Testis (tissue), 3 donors: ENCODE measurements around the gene DOP1B. TPM values are rescaled to one million over a fixed set of nuclear protein-coding genes. Genes with fewer than 3 reads are reported as not detected.
A peak's percentile ranks its signal among the peaks of the same experiment; 100 is the strongest.

Experiments used
- DNase-seq: peaks from one replicate; pipeline ENCODE4 v3.0.0-alpha.2; 2019
- H3K27ac ChIP-seq, 2 donors: fragments of 200-600 bp; sonication (generic); one replicate each; pipeline ENCODE4 v1.5.1; 2019
- H3K27me3 ChIP-seq: fragments of 200-600 bp; sonication (generic); one replicate; pipeline ENCODE4 v1.5.1; 2019
- H3K36me3 ChIP-seq: fragments of 200-600 bp; sonication (generic); one replicate; pipeline ENCODE4 v1.5.1; 2017; ENCODE audit warnings: low read depth; ENCODE audit errors: missing control alignments
- H3K4me1 ChIP-seq: fragments of 200-600 bp; sonication (generic); one replicate; pipeline ENCODE4 v1.5.1; 2019
- H3K4me3 ChIP-seq, 2 donors: fragments of 200-600 bp; sonication (generic); one replicate each; pipeline ENCODE4 v1.5.1; 2017 to 2019
- H3K9me3 ChIP-seq: fragments of 200-600 bp; sonication (generic); one replicate; pipeline ENCODE4 v1.5.1; 2017
- POLR2A ChIP-seq: fragments of 450-650 bp; IDR thresholded peaks from one replicate; pipeline ENCODE4 v1.6.1; 2017; ENCODE audit warnings: antibody characterized with exemption, mild to moderate bottlenecking, moderate library complexity
- WGBS, 2 donors: methylation state at CpG; one replicate each; pipeline ENCODE4 v1.1.5; 2018; 5-methylcytosine and 5-hydroxymethylcytosine counted together
- intact Hi-C: fragments of 100-400 bp; cut with DNase I; formaldehyde crosslinking; loops from one replicate; pipeline ENCODE4 v1.15.1; 2023; ENCODE audit warnings: low total_unique reads
- polyA plus RNA-seq: library from polyadenylated mRNA; stranded (reverse); fragments of 350-450 nt; fragmentation: Illumina TruSeq; extraction: RNeasy Lipid Tissue Mini Kit (QIAGEN cat#74804); gene quantifications from one replicate; pipeline ENCODE4 v1.2.3, GENCODE V29; 2014; ENCODE audit warnings: low read depth, low replicate concordance; ENCODE audit not compliant: insufficient read depth
- total RNA-seq, 2 donors: library from RNA; depleted of rRNA; stranded (reverse); fragments of >200 nt; gene quantifications; one replicate each; pipeline ENCODE4 v1.2.3, GENCODE V29; 2016
- TF ChIP-seq, protein P1 (sequence below), 3 experiments: fragments of 450-650 bp in 2 of 3; fragments of 200-600 bp in 1 of 3; sonication (generic) in 1 of 3; IDR thresholded peaks; one replicate each; pipeline ENCODE4 v1.5.1; 2016 to 2019; ENCODE audit warnings: antibody characterized with exemption in 3 of 3, mild to moderate bottlenecking in 2 of 3, moderate library complexity in 1 of 3

Gene DOP1B
- total and polyA plus RNA-seq, 3 donors from 2014 or later = 9.6 to 24.3 (median 19.1) TPM

DNA sequence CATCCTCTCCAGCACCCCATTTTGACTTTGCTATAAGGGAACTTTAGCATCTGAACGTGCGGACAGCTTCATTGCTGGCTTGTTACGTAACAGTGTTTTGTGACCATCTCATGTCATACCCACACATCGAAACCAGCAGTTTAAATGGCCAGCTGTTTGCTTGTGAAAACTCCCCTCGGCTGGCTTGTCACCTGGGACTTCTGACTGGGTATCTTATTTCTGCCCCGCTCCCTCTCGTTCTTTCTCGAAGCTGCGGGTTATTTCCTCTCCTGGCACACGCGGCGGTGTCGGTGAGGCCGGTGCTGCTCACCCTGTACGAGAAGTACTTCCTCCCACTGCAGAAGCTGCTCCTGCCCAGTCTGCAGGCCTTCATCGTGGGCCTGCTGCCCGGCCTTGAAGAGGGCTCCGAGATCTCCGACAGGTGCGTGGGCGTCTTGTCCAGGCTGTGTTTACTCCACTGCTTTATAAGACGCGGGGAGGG lies 43.5 kb downstream of the DOP1B start:
- H3K36me3 ChIP-seq = no peaks in the 10 kb centered on the region
- peak; percentile 18 for DNase-seq
- WGBS, 2 donors = 73 to 74% methylated on average over 20 to 23 of the region's 23 CpGs
- no peak for TF ChIP-seq POLR2A
- no peaks in the 10 kb centered on the region for H3K4me1 ChIP-seq
- H3K27ac ChIP-seq = no peak overlapping the region
- H3K27me3 ChIP-seq = no peaks in the 10 kb centered on the region
- H3K9me3 ChIP-seq = no peaks in the 10 kb centered on the region
- intact Hi-C loops = no loop called here
- H3K4me3 ChIP-seq = no peak overlapping the region

DNA sequence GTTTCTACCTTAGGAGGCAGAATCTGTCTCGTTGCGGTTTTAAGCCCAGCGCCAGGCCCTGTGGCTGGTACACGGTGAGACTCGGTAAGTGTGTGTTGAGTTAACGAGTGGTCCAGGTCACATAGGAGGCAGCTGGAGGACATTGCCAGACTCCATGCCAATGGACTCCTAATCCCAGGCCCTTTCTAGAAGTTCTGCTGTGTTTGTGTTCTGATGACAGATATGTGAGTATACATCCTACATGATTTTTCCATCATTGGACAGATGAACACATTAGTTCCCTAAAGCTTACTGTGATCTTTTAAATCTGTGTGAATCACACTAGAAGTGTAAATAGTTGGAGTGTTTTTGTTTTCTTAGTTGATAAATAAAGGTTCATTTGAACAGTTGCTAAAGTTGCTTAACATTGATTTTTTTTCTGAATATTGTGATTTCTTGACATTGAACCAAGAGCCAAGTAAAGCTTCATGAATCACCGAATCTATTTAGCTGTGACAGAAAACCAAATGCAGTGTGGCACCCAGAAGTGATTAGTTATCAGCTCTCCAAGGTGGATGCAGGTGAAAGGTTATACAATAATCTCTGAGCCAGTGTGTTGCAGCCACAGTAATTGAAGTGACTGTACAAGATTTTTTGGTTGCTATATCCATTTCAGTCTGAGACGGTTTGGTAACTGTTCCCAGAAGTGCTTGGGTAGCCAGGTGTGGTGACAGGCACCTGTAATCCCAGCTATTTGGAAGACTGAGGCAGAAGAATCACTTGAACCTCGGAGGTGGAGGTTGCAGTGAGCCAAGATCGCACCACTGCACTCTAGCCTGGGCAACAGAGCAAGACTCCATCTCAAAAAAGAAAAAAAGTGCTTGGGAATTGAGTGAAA lies 46.3 kb downstream of the DOP1B start:
- Histone ChIP-seq H3K36me3 (no peaks in the 10 kb centered on the region), H3K9me3 (no peaks in the 10 kb centered on the region), H3K4me3 (no peak overlapping the region), H3K4me1 (no peaks in the 10 kb centered on the region), H3K27ac (no peak overlapping the region), H3K27me3 (no peaks in the 10 kb centered on the region)
- no peak for DNase-seq
- 94 to 96% methylated on average over 10 of the region's 10 CpGs for WGBS, 2 donors
- intact Hi-C loops = no loop called here
- no peak for TF ChIP-seq POLR2A
- TF ChIP-seq, protein P1, sequence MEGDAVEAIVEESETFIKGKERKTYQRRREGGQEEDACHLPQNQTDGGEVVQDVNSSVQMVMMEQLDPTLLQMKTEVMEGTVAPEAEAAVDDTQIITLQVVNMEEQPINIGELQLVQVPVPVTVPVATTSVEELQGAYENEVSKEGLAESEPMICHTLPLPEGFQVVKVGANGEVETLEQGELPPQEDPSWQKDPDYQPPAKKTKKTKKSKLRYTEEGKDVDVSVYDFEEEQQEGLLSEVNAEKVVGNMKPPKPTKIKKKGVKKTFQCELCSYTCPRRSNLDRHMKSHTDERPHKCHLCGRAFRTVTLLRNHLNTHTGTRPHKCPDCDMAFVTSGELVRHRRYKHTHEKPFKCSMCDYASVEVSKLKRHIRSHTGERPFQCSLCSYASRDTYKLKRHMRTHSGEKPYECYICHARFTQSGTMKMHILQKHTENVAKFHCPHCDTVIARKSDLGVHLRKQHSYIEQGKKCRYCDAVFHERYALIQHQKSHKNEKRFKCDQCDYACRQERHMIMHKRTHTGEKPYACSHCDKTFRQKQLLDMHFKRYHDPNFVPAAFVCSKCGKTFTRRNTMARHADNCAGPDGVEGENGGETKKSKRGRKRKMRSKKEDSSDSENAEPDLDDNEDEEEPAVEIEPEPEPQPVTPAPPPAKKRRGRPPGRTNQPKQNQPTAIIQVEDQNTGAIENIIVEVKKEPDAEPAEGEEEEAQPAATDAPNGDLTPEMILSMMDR (IDR thresholded peaks at IDR 0.05) = no peak

DNA sequence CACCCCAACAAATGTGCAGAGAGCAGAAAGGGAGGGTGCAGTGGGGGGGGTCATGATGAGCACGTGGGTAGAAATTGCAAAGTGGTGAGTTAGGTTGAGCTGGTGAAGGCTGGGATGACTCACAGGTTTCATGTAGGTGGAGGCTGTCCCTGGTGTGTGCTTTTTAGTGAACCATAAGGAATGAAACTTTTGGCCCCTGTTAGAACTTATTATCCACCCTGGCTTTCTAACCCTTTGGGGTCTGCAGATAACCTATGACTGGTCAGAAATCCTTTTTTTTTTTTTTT lies 46.9 kb downstream of the DOP1B start:
- intact Hi-C loops = no loop called here
- no peaks in the 10 kb centered on the region for H3K9me3 ChIP-seq
- H3K36me3 ChIP-seq = no peaks in the 10 kb centered on the region
- TF ChIP-seq, protein P1 (IDR thresholded peaks at IDR 0.05) = no peak
- no peak for TF ChIP-seq POLR2A
- H3K27me3 ChIP-seq = no peaks in the 10 kb centered on the region
- no peak overlapping the region for H3K27ac ChIP-seq
- no peak overlapping the region for H3K4me3 ChIP-seq
- 33 to 81% methylated on average over 1 of the region's 1 CpG for WGBS, 2 donors
- no peak for DNase-seq
- H3K4me1 ChIP-seq = no peaks in the 10 kb centered on the region

DNA sequence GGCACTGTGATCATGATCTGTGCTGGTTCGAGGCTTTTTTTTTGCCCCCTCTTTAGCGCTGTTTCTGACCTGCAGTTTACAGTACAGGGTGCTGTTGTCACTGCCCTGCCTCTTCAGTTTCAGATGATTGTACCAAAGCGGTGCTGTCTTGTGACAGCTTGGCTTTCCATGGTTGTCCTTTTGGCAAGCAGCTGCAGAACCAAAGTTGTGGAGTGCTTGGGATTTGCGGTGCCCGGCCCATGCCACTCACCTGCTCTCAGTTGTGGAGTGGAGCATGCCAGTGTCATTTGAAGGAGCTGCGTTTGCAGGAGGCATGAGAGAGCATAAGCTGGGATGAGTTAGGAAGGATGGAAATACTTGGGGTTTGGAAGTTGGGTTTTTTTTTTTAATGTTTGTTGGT lies 48.4 kb downstream of the DOP1B start:
- no peaks in the 10 kb centered on the region for H3K4me1 ChIP-seq
- no peak for TF ChIP-seq POLR2A
- TF ChIP-seq, protein P1 (IDR thresholded peaks at IDR 0.05) = no peak
- intact Hi-C loops = no loop called here
- WGBS, 2 donors = 89 to 97% methylated on average over 6 of the region's 6 CpGs
- H3K27ac ChIP-seq = no peak overlapping the region
- H3K9me3 ChIP-seq = no peaks in the 10 kb centered on the region
- DNase-seq = no peak
- H3K4me3 ChIP-seq = no peak overlapping the region
- H3K36me3 ChIP-seq = no peaks in the 10 kb centered on the region
- H3K27me3 ChIP-seq = no peaks in the 10 kb centered on the region

DNA sequence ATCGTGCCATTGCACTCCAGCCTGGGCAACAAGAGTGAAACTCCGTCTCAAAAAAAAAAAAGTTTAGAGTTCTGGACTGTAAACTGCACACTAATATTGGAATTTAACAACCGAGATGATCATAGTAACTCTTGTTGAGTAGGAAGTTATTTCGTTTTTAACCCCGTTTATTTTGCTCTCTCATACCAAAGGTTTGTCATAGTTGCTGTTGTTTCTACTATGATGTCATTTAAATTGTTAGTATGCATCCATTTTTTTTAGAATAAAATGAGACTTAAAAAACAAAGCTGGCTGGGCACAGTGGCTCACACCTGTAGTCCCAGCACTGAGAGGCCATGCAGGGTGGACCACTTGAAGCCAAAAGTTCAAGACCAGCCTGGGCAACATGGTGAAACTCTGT lies 49.3 kb downstream of the DOP1B start:
- intact Hi-C loops = no loop called here
- no peak for DNase-seq
- WGBS, 2 donors = 89 to 94% methylated on average over 5 of the region's 5 CpGs
- H3K9me3 ChIP-seq = no peaks in the 10 kb centered on the region
- H3K27ac ChIP-seq = no peak overlapping the region
- H3K36me3 ChIP-seq = no peaks in the 10 kb centered on the region
- TF ChIP-seq POLR2A = no peak
- TF ChIP-seq, protein P1 (IDR thresholded peaks at IDR 0.05) = no peak
- H3K27me3 ChIP-seq = no peaks in the 10 kb centered on the region
- H3K4me3 ChIP-seq = no peak overlapping the region
- no peaks in the 10 kb centered on the region for H3K4me1 ChIP-seq

Other genes with a start within 250 kb of the DOP1B start
- gene SETD4, start 96.3 kb upstream of the DOP1B start, total RNA-seq = 10 to 100 TPM; 52.3 to 62.7 TPM
- gene SETD4, start 96.3 kb upstream of the DOP1B start, polyA plus RNA-seq = 52.3 TPM
- gene CBR1, start 86.8 kb upstream of the DOP1B start, total RNA-seq = 100 to 1,000 TPM in 1 of 2 donors, 10 to 100 TPM in 1; 78.9 to 137 TPM
- 44.1 TPM for gene CBR1, start 86.8 kb upstream of the DOP1B start, polyA plus RNA-seq
- gene CBR3, start 21.7 kb upstream of the DOP1B start, total RNA-seq = 10 to 100 TPM in 1 of 2 donors, 1 to 10 TPM in 1; 2.8 to 10.7 TPM
- 6.9 TPM for gene CBR3, start 21.7 kb upstream of the DOP1B start, polyA plus RNA-seq
- gene MORC3, start 163.4 kb downstream of the DOP1B start, total RNA-seq = 10 to 100 TPM; 45.6 to 48.0 TPM
- gene MORC3, start 163.4 kb downstream of the DOP1B start, polyA plus RNA-seq = 21.4 TPM
- 1 to 10 TPM; 5.2 to 6.2 TPM for gene CHAF1B, start 228.6 kb downstream of the DOP1B start, total RNA-seq
- gene CHAF1B, start 228.6 kb downstream of the DOP1B start, polyA plus RNA-seq = 6.5 TPM